ENCODE measurements around the gene ZMYND8. TPM values are rescaled to one million over a fixed set of nuclear protein-coding genes. Genes with fewer than 3 reads are reported as not detected.

ZMYND8 gene
- total and polyA plus RNA-seq, 11 donors, result 11.3 to 46.4 (median 28.7) TPM

DNA sequence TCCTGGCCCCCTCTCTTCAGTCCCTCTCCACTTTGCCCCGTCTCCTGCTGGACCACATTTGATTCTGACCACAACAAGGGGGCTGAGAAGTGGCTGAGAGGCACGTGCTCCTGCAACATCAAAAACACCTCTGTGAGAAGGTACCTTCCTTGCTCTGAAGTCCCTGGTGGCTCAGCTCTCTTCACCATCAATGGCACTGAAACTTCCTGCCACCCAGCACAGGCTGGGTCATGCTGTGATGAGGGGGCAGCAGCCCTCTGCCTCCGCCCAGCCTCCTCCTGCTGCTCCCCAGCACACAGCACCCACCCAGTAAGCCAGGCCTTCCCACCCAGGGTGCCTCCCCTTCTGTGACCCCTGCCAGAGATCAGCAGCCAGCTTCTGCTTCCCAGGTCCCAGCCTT, 10.3 kb downstream of the ZMYND8 start:
- intact Hi-C loops (cut with DNase I), result no loop called here
- 79 to 91% (median 89%) methylated on average over 3 of the region's 3 CpGs for WGBS, 4 donors
- ATAC-seq (no peak), DNase-seq (no peak)
- TF ChIP-seq, protein P1, sequence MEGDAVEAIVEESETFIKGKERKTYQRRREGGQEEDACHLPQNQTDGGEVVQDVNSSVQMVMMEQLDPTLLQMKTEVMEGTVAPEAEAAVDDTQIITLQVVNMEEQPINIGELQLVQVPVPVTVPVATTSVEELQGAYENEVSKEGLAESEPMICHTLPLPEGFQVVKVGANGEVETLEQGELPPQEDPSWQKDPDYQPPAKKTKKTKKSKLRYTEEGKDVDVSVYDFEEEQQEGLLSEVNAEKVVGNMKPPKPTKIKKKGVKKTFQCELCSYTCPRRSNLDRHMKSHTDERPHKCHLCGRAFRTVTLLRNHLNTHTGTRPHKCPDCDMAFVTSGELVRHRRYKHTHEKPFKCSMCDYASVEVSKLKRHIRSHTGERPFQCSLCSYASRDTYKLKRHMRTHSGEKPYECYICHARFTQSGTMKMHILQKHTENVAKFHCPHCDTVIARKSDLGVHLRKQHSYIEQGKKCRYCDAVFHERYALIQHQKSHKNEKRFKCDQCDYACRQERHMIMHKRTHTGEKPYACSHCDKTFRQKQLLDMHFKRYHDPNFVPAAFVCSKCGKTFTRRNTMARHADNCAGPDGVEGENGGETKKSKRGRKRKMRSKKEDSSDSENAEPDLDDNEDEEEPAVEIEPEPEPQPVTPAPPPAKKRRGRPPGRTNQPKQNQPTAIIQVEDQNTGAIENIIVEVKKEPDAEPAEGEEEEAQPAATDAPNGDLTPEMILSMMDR (IDR thresholded peaks at IDR 0.05), result no peak
- no peak for TF ChIP-seq POLR2A (IDR thresholded peaks at IDR 0.05)
- Histone ChIP-seq H3K27me3 (no peaks in the 10 kb centered on the region), H3K4me3 (no peak overlapping the region), H3K4me1 (peaks cover 2 to 50% (median 43%) of the 10 kb centered on the region in 12 donors), H3K27ac (peak overlapping the region in 5 of 12 donors; percentile 96 to 99 (median 98)), H3K36me3 (peaks cover 0 to 28% (median 10%) of the 10 kb centered on the region in 9 donors), H3K9me3 (no peaks in the 10 kb centered on the region)

GRCh38 chr20:47345214-47345613, 11.3 kb downstream of the ZMYND8 start:
- intact Hi-C loops (cut with DNase I), result no loop called here
- no peaks in the 10 kb centered on the region for H3K27me3 ChIP-seq
- ATAC-seq, result no peak
- no peak overlapping the region for H3K4me3 ChIP-seq
- peak overlapping the region in 1 of 12 donors; percentile 53 for H3K27ac ChIP-seq
- H3K9me3 ChIP-seq, result no peaks in the 10 kb centered on the region
- TF ChIP-seq POLR2A (IDR thresholded peaks at IDR 0.05), result no peak
- TF ChIP-seq, protein P1 (IDR thresholded peaks at IDR 0.05), result no peak
- 94 to 98% (median 96%) methylated on average over 7 of the region's 7 CpGs for WGBS, 4 donors
- peaks cover 0 to 32% (median 10%) of the 10 kb centered on the region in 9 donors for H3K36me3 ChIP-seq
- DNase-seq, result no peak
- H3K4me1 ChIP-seq, result peaks cover 2 to 43% (median 33%) of the 10 kb centered on the region in 12 donors

DNA sequence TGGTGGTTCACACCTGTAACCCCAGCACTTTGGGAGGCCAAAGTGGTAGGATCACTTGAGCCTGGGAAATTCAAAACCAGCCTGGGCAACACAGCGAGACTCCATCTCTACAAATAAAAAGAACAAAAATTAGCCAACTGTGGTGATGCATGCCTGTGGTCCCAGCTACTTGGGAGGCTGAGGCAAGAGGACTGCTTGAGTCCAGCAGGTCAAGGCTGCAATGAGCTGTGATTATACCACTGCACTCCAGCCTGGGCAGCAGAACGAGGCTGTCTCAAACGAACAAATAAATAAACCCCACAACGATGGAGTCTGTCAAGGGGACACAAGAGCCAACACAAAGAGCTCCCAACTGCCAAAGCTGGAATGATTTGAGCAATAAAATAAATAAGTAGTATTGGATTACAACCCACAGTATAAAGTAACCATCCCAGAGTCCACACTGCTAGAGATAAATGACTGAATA, 13.5 kb downstream of the ZMYND8 start:
- intact Hi-C loops (cut with DNase I), result no loop called here
- DNase-seq, result no peak
- TF ChIP-seq, protein P1 (IDR thresholded peaks at IDR 0.05), result no peak
- TF ChIP-seq POLR2A (IDR thresholded peaks at IDR 0.05), result no peak
- no peak for ATAC-seq
- Histone ChIP-seq H3K4me3 (no peak overlapping the region), H3K36me3 (peaks cover 0 to 43% (median 10%) of the 10 kb centered on the region in 9 donors), H3K9me3 (no peaks in the 10 kb centered on the region), H3K4me1 (peaks cover 4 to 43% (median 22%) of the 10 kb centered on the region in 12 donors), H3K27ac (peak overlapping the region in 2 of 12 donors; percentile 46 to 53), H3K27me3 (no peaks in the 10 kb centered on the region)
- WGBS, 4 donors, result 72 to 86% (median 84%) methylated on average over 4 of the region's 4 CpGs

DNA sequence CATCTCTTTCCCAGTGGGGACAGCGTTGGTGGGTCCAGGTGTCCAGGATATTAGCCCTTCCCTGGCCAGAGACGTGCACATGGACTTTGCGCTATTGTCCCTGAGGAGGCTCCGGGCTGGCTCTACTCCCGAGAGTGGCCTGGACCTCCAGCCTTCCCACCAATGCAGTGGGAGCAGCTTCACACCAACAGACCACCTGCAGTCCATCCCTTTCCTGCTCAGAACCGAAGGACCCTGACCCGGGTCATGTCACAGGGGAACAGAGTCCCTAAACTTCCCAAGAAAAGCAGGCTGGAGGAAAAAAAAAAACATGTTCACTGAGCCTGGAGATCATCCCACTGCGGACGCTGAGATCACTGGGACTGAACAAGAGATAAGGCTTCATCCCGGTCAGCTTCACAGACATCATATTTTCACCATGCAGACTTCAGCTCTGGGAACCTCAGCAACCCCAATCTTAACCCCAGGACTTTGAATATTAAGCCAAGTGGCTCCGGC, 18.3 kb downstream of the ZMYND8 start:
- ATAC-seq (peak in 3 of 4 donors; percentile 11 to 21 (median 16)), DNase-seq (peak in 3 of 5 donors; percentile 26 to 70 (median 44))
- peaks cover 0 to 28% (median 0%) of the 10 kb centered on the region in 9 donors for H3K36me3 ChIP-seq
- H3K27me3 ChIP-seq, result no peaks in the 10 kb centered on the region
- intact Hi-C loops (cut with DNase I), result no loop called here
- H3K4me1 ChIP-seq, result peaks cover 4 to 72% (median 46%) of the 10 kb centered on the region in 12 donors
- peak overlapping the region; percentile 15 to 88 (median 54) for H3K27ac ChIP-seq
- WGBS, 4 donors, result 48 to 54% (median 52%) methylated on average over 11 of the region's 11 CpGs
- no peak for TF ChIP-seq POLR2A (IDR thresholded peaks at IDR 0.05)
- TF ChIP-seq, protein P1 (IDR thresholded peaks at IDR 0.05), result no peak
- no peak overlapping the region for H3K4me3 ChIP-seq
- H3K9me3 ChIP-seq, result no peaks in the 10 kb centered on the region

Data from heart left ventricle (tissue), 16 donors.